Stimulated activated naive CD8-positive, alpha-beta T cell treated with anti-CD3 and anti-CD28 coated beads, Interleukin-15, Interleukin-2, amounts not matched to agents 100 ng/mL and 50 ng/mL, for 24 hours (primary cell): ENCODE data around the gene APOA4.
A peak's percentile ranks its signal among the peaks of the same experiment; 100 is the strongest.

Source experiments
- H3K27ac Mint-ChIP-seq: one replicate; pipeline ENCODE4 v1.8.0; 2021; ENCODE audit warnings: mild to moderate bottlenecking, mixed read lengths
- H3K27me3 Mint-ChIP-seq: one replicate; pipeline ENCODE4 v1.8.0; 2021; ENCODE audit warnings: mixed read lengths
- H3K36me3 Mint-ChIP-seq: one replicate; pipeline ENCODE4 v1.8.0; 2021; ENCODE audit warnings: low read depth, mixed read lengths
- H3K4me1 Mint-ChIP-seq: one replicate; pipeline ENCODE4 v1.8.0; 2021; ENCODE audit warnings: low read depth, mixed read lengths
- H3K4me3 Mint-ChIP-seq: one replicate; pipeline ENCODE4 v1.8.0; 2021; ENCODE audit warnings: mild to moderate bottlenecking, mixed read lengths
- H3K9me3 Mint-ChIP-seq: one replicate; pipeline ENCODE4 v1.8.0; 2021; ENCODE audit warnings: mixed read lengths

The APOA4 gene

GRCh38 chr11:116773203-116774097, 49.7 kb downstream of the APOA4 start:
- Mint-ChIP-seq H3K4me1 (peaks cover 68% of the 10 kb centered on the region), H3K9me3 (no peaks in the 10 kb centered on the region)

DNA sequence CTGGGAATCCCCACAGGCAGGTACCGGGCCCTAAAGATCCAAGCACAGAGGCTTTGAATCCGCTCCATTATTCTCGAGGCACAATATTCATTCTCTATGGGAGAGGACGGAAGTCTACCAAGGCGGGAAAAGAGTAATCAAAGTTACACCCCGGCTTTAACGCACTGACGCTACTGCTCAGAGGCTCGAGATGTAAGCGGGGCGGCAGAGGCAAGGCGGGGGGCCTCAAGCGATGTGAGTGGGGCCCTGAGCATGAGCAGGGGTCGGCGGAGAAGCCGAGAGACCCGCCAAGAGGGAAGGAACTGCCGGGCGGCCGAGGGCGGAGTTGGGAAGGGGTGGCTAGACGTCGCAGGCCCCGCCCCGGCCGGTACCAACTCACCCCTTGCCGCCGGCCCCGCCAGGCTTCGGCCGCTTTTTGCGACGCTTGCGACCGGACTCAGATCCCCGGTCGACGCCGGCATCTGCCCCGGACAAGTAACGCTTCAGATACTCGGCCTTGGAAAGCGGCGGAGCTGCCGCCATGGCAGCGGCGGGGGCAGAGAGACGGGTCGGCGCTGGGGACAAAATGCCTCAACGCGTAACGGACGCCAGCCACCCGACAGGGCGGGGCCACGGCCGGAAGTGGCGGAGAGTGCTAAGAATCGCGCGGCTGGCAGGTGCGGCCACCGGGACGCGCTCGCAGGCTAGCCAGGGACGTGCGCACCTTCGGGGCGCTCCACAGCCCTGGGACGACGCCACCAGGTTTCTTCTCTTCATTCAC, 50.5 kb downstream of the APOA4 start, which contains the start of gene BUD13:
BUD13 (minus strand) TSS at position 545 of the 760 bp plus-strand sequence; CDS start at position 522, 23 bp downstream.
- Mint-ChIP-seq H3K9me3 (no peaks in the 10 kb centered on the region), H3K4me1 (peaks cover 59% of the 10 kb centered on the region), H3K4me3 (peak within 1 kb of the TSS; percentile 93)

More at GRCh38 chr11:116773203-116774097, 49.7 kb downstream of the APOA4 start:
- peaks cover 48% of the 10 kb centered on the region for H3K36me3 Mint-ChIP-seq
- no peaks in the 10 kb centered on the region for H3K27me3 Mint-ChIP-seq
- peak overlapping the region; percentile 93 for H3K4me3 Mint-ChIP-seq
- H3K27ac Mint-ChIP-seq = peak overlapping the region; percentile 95

GRCh38 chr11:116771935-116772334, 51.2 kb downstream of the APOA4 start:
- Mint-ChIP-seq H3K9me3 (no peaks in the 10 kb centered on the region), H3K27me3 (no peaks in the 10 kb centered on the region), H3K4me3 (peak overlapping the region; percentile 93), H3K36me3 (peaks cover 40% of the 10 kb centered on the region), H3K27ac (peak overlapping the region; percentile 95), H3K4me1 (peaks cover 53% of the 10 kb centered on the region)

More for the DNA sequence above, 50.5 kb downstream of the APOA4 start, which contains the start of gene BUD13:
- Mint-ChIP-seq H3K27ac (peak within 1 kb of the TSS; percentile 95), H3K36me3 (peaks cover 45% of the 10 kb centered on the region), H3K27me3 (no peaks in the 10 kb centered on the region)
